ENCODE data around the gene PAFAH1B1. TPM values are rescaled to one million over a fixed set of nuclear protein-coding genes. Genes with fewer than 3 reads are reported as not detected.
"Not testable (repeated sequence)": the region's sequence is repeated elsewhere in the genome, so short reads cannot be mapped to it uniquely, and the experiment has no call there.

PAFAH1B1 gene
- total and polyA plus RNA-seq, 2 donors (not counting 3 experiments of a cell fraction or from before 2014, with no cell fraction given), result 46.5 to 158 TPM

DNA sequence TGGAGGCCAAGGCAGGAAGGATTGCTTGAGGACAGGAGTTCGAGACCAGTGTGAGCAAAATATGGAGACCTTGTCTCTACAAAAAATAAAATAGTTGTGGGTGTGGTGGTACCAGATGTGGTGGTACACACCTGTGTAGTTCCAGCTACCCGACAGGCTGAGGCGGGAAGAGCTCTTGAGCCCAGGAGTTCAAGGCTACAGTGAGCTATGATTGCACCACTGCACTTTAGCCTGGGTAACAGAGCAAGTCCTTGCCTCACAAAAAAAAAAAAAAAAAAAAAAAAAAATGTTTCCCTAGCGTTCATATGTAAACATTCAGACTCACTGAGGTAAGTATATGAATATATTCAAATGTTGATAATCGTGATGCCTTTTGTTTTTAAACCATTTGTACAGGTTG, 78.6 kb downstream of the PAFAH1B1 start:
- ChIA-PET CTCF (no interaction called here), POLR2A (no interaction called here)
- H3K4me1 ChIP-seq (ENCODE audit: control insufficient read depth, extremely low read depth, insufficient read depth, low read length), result no peaks in the 10 kb centered on the region
- no peak overlapping the region for H3K4me2 ChIP-seq (ENCODE audit: insufficient read depth, low read length)
- H3K36me3 ChIP-seq (ENCODE audit: control insufficient read depth in 2 of 2, extremely low read depth in 1 of 2, insufficient read depth in 2 of 2, low read length in 2 of 2), result peaks cover 18 to 38% of the 10 kb centered on the region in 2 experiments
- H3K9me1 ChIP-seq (replicated peaks; ENCODE audit: control insufficient read depth, extremely low read depth, insufficient read depth, low read length), result no peaks in the 10 kb centered on the region
- TF ChIP-seq, protein P1, sequence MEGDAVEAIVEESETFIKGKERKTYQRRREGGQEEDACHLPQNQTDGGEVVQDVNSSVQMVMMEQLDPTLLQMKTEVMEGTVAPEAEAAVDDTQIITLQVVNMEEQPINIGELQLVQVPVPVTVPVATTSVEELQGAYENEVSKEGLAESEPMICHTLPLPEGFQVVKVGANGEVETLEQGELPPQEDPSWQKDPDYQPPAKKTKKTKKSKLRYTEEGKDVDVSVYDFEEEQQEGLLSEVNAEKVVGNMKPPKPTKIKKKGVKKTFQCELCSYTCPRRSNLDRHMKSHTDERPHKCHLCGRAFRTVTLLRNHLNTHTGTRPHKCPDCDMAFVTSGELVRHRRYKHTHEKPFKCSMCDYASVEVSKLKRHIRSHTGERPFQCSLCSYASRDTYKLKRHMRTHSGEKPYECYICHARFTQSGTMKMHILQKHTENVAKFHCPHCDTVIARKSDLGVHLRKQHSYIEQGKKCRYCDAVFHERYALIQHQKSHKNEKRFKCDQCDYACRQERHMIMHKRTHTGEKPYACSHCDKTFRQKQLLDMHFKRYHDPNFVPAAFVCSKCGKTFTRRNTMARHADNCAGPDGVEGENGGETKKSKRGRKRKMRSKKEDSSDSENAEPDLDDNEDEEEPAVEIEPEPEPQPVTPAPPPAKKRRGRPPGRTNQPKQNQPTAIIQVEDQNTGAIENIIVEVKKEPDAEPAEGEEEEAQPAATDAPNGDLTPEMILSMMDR (IDR thresholded peaks at IDR 0.05; ENCODE audit: extremely low read depth in 1 of 2, insufficient read depth in 1 of 2, low read depth in 1 of 2, low read length in 2 of 2), result no peak
- TF ChIP-seq JUN (IDR thresholded peaks at IDR 0.05; ENCODE audit: borderline replicate concordance, insufficient read depth, insufficient read length, low read depth) (no peak), MYC (IDR thresholded peaks at IDR 0.05; ENCODE audit: low read depth, low read length) (no peak), FOS (IDR thresholded peaks at IDR 0.05; ENCODE audit: borderline replicate concordance, insufficient read depth, low read length) (no peak), GATA2 (IDR thresholded peaks at IDR 0.05; ENCODE audit: insufficient read depth, insufficient read length, low read depth, low read length) (no peak), POLR2AphosphoS5 (IDR thresholded peaks at IDR 0.05; ENCODE audit: insufficient read depth, low read depth, low read length) (no peak), POLR2A (IDR thresholded peaks at IDR 0.05; ENCODE audit: low read depth, low read length) (no peak)
- TF ChIP-seq, protein P2, sequence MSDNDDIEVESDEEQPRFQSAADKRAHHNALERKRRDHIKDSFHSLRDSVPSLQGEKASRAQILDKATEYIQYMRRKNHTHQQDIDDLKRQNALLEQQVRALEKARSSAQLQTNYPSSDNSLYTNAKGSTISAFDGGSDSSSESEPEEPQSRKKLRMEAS (IDR thresholded peaks at IDR 0.05; ENCODE audit: insufficient read depth, insufficient read length), result no peak
- no TSS peak for BruUV-seq (replicated peaks)
- H4K20me1 ChIP-seq (replicated peaks; ENCODE audit: control insufficient read depth, extremely low read depth, insufficient read depth, low read length), result peaks cover 5% of the 10 kb centered on the region
- intact Hi-C loops (cut with micrococcal nuclease), result loop anchor here (10.0 kb wide), 2 partner anchors 157 to 257 kb away; partner anchors contain the start of gene METTL16
- no peak for DNase-seq (ENCODE audit: low read depth, low spot score)
- H3K27me3 ChIP-seq (ENCODE audit: control insufficient read depth in 2 of 2, insufficient read depth in 2 of 2, low read length in 2 of 2), result no peaks in the 10 kb centered on the region
- H3K27ac ChIP-seq (ENCODE audit: insufficient read depth, low read depth, low read length), result no peak overlapping the region
- peaks cover 30% of the 10 kb centered on the region for H3K79me2 ChIP-seq (ENCODE audit: control insufficient read depth, insufficient read depth, low read length)
- no peak overlapping the region for H3K9ac ChIP-seq (replicated peaks; ENCODE audit: extremely low read depth, insufficient read depth, low read length)
- no peak overlapping the region for H3K4me3 ChIP-seq (replicated peaks in 1 of 3; ENCODE audit: insufficient read depth in 1 of 3, low read depth in 1 of 3, low read length in 3 of 3)
- dilution Hi-C loops (cut with MboI; ENCODE audit: extremely low pct_ligation_motif_present, low sequenced_read_pairs), result no loop called here
- no peaks in the 10 kb centered on the region for H3K9me3 ChIP-seq (replicated peaks; ENCODE audit: control insufficient read depth, insufficient read depth, low read length)
- FAIRE-seq, result no peak
- H2AFZ ChIP-seq (ENCODE audit: low read depth, low read length), result no peak overlapping the region

DNA sequence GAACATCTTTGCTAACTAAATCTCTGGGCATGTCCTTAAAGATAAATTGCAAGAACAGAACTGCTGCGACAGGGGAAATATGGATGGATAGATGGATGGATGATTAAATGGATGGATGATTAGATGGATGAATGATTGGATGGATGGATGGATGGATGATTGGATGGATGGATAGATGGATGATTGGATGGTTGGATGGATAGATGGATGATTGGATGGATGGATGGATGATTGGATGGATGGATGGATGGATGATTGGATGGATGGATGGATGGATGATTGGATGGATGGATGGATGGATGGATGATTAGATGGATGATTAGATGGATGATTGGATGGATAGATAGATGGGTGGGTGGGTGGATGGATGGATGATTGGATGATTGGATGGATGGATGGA, 85.8 kb downstream of the PAFAH1B1 start:
- POLR2A ChIA-PET; H3K4me1 ChIP-seq (ENCODE audit: control insufficient read depth, extremely low read depth, insufficient read depth, low read length); H3K27me3 ChIP-seq (ENCODE audit: control insufficient read depth in 2 of 2, insufficient read depth in 2 of 2, low read length in 2 of 2); H3K9ac ChIP-seq (replicated peaks; ENCODE audit: extremely low read depth, insufficient read depth, low read length); dilution Hi-C loops (cut with MboI; ENCODE audit: extremely low pct_ligation_motif_present, low sequenced_read_pairs); H4K20me1 ChIP-seq (replicated peaks; ENCODE audit: control insufficient read depth, extremely low read depth, insufficient read depth, low read length); H3K9me3 ChIP-seq (replicated peaks; ENCODE audit: control insufficient read depth, insufficient read depth, low read length); H3K27ac ChIP-seq (ENCODE audit: insufficient read depth, low read depth, low read length); H3K9me1 ChIP-seq (replicated peaks; ENCODE audit: control insufficient read depth, extremely low read depth, insufficient read depth, low read length); H3K4me2 ChIP-seq (ENCODE audit: insufficient read depth, low read length); DNase-seq (ENCODE audit: low read depth, low spot score); CTCF ChIA-PET; BruUV-seq (replicated peaks); H3K79me2 ChIP-seq (ENCODE audit: control insufficient read depth, insufficient read depth, low read length); H3K4me3 ChIP-seq (replicated peaks in 1 of 3; ENCODE audit: insufficient read depth in 1 of 3, low read depth in 1 of 3, low read length in 3 of 3); FAIRE-seq; H2AFZ ChIP-seq (ENCODE audit: low read depth, low read length): not testable (repeated sequence)
- intact Hi-C loops (cut with micrococcal nuclease), result loop anchor here (10.0 kb wide), 2 partner anchors 164 to 264 kb away; partner anchors contain the start of gene METTL16
- peaks cover 18 to 23% of the 10 kb centered on the region in 2 experiments for H3K36me3 ChIP-seq (ENCODE audit: control insufficient read depth in 2 of 2, extremely low read depth in 1 of 2, insufficient read depth in 2 of 2, low read length in 2 of 2)
